Measurements from ENCODE around the gene CDC37L1.

GRCh38 chr9:4690144-4690543 is 10.8 kb downstream of the CDC37L1 start:
- no peak for TF ChIP-seq ZFX (IDR thresholded peaks at IDR 0.05; ENCODE audit: borderline replicate concordance)
- TF ChIP-seq, protein P1, sequence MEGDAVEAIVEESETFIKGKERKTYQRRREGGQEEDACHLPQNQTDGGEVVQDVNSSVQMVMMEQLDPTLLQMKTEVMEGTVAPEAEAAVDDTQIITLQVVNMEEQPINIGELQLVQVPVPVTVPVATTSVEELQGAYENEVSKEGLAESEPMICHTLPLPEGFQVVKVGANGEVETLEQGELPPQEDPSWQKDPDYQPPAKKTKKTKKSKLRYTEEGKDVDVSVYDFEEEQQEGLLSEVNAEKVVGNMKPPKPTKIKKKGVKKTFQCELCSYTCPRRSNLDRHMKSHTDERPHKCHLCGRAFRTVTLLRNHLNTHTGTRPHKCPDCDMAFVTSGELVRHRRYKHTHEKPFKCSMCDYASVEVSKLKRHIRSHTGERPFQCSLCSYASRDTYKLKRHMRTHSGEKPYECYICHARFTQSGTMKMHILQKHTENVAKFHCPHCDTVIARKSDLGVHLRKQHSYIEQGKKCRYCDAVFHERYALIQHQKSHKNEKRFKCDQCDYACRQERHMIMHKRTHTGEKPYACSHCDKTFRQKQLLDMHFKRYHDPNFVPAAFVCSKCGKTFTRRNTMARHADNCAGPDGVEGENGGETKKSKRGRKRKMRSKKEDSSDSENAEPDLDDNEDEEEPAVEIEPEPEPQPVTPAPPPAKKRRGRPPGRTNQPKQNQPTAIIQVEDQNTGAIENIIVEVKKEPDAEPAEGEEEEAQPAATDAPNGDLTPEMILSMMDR (IDR thresholded peaks at IDR 0.05): no peak
